SIG-M5 treated with dmso at 0.1 percent for 504 hours (cell line): Measurements from ENCODE around the gene ASZ1.
A peak's percentile ranks its signal among the peaks of the same experiment; 100 is the strongest.

Experiments used
- DNase-seq: peaks from one replicate; lab custom pipeline; 2025; ENCODE audit not compliant: unreplicated experiment; lab: John Stamatoyannopoulos, UW

The ASZ1 gene

GRCh38 chr7:117403737-117404136 is 23.6 kb downstream of the ASZ1 start:
- DNase-seq, result no peak

- DNase-seq, result no peak
Observed at GRCh38 chr7:117402109-117402508, 25.2 kb downstream of the ASZ1 start.

- DNase-seq, result peak; percentile 3
Observed at GRCh38 chr7:117401293-117402002, 25.8 kb downstream of the ASZ1 start.

GRCh38 chr7:117399820-117400422 is 27.4 kb downstream of the ASZ1 start:
- no peak for DNase-seq

- no peak for DNase-seq
Observed at GRCh38 chr7:117395743-117396142, 31.6 kb downstream of the ASZ1 start.

- DNase-seq, result no peak
Observed at GRCh38 chr7:117393781-117394180, 33.5 kb downstream of the ASZ1 start.

GRCh38 chr7:117389871-117390270 is 37.4 kb downstream of the ASZ1 start:
- DNase-seq, result no peak

- DNase-seq, result no peak
Observed at GRCh38 chr7:117386110-117386706, 41.1 kb downstream of the ASZ1 start.

GRCh38 chr7:117385363-117386109 is 41.8 kb downstream of the ASZ1 start:
- peak; percentile 30 for DNase-seq

GRCh38 chr7:117384688-117385362 is 42.5 kb downstream of the ASZ1 start:
- no peak for DNase-seq

- DNase-seq, result no peak
Observed at GRCh38 chr7:117383483-117384189, 43.7 kb downstream of the ASZ1 start.

GRCh38 chr7:117383046-117383445 is 44.2 kb downstream of the ASZ1 start:
- DNase-seq, result no peak

GRCh38 chr7:117381362-117381761 is 45.9 kb downstream of the ASZ1 start:
- DNase-seq, result no peak

GRCh38 chr7:117375380-117375779 is 51.9 kb downstream of the ASZ1 start:
- DNase-seq, result no peak

GRCh38 chr7:117372073-117372472 is 55.2 kb downstream of the ASZ1 start:
- DNase-seq, result no peak

GRCh38 chr7:117364339-117365080 is 62.8 kb downstream of the ASZ1 start:
- DNase-seq, result no peak

GRCh38 chr7:117362294-117362888 is 64.9 kb downstream of the ASZ1 start:
- DNase-seq, result no peak

GRCh38 chr7:117350027-117350426 is 77.3 kb downstream of the ASZ1 start:
- no peak for DNase-seq

- no peak for DNase-seq
Observed at GRCh38 chr7:117349570-117349969, 77.7 kb downstream of the ASZ1 start.
